T-helper 1 cell (primary cell): Measurements from ENCODE around the gene SACS.
"Not testable (repeated sequence)": the region's sequence is repeated elsewhere in the genome, so short reads cannot be mapped to it uniquely, and the experiment has no call there.

Experiments used
- DNase-seq, 5 donors: peaks; one replicate each; pipeline ENCODE4 v3.0.0-alpha.2; 2012 to 2020

SACS gene

GRCh38 chr13:23357349-23357748 is 76.2 kb downstream of the SACS start:
- DNase-seq, result no peak

- no peak for DNase-seq
These were observed 77.1 kb downstream of the SACS start for GRCh38 chr13:23356368-23356767.

- no peak for DNase-seq
These were observed 79.0 kb downstream of the SACS start for GRCh38 chr13:23354520-23354919.

DNA sequence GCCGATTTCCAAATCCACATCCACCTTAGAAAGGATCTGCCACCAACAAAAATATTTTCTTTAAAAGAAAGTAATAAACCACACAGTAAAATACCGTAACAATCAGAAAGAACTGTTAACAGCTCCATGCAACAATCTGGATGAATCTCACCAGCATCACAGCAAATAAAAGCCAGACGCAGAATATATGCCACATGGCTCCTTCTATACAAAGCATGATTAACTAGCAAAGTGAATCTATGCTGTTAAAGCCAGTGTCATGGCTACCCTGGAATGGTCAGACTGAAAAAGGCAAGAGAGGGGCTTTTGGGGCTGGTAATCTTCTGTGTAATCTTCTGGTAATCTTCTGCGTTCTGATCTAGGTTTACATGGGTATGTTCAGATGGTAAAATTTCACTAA is 81.3 kb downstream of the SACS start:
- DNase-seq, result no peak

DNA sequence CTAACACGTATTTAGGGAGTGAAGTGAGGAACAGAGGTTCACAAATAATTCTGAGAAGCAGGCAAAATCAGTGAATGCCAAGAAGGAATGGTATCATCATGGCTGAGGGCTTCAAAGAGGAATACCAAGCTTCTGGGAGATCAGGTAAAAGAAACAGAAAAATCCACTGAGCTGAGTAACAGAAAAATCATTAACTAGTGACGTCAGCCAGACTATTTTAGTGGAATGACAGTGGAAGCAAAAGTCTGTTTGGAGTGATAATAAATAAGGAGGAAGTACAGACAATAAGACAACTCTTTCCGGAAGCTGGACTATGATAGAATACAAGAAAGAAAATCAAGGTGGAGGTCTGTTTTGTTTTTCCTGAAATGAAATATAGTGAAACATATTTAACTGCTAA is 83.5 kb downstream of the SACS start:
- no peak for DNase-seq

- DNase-seq, result no peak
These were observed 84.2 kb downstream of the SACS start for GRCh38 chr13:23349161-23349897.

DNA sequence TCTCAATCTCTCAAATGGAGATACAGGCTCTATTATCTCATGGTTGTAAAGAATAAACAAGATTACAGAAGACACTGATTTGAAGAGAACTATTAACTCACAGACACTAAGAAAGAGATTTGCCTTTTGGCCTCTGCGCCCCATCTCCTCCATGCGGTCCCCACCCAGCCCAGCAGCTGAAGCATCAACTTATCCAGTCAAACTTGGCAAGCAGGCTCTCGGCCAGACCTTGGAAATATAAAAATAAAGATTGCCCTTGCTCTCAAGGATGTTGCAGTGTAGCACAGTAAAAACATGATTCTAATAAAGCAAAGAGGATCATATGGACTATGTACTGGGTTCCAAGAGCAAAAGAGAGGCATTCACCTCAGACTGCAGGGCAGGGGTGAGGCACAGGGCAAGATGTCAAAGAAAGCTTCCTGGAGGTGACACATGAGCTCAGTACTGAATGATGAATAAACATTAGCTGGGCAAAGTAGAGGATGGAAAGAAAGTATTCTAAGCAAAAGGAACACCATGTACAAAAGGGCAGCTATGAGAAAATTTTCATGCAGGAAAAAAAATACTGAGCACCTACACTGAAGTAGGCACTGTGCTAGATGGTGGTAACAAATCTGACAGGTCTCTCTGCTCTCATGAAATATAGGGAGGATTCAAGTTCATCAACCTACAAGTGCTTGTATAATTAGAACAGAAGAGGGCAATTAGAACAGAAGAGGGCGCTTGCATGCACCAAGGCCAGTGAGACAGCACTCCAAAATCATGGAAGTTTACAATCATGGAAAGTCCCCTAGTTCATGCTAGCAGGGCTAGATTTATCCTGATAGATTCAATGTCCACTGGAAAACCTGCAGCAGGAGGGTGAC is 85.0 kb downstream of the SACS start:
- no peak for DNase-seq

- DNase-seq, result no peak
These were observed 85.9 kb downstream of the SACS start for GRCh38 chr13:23347601-23348000.

DNA sequence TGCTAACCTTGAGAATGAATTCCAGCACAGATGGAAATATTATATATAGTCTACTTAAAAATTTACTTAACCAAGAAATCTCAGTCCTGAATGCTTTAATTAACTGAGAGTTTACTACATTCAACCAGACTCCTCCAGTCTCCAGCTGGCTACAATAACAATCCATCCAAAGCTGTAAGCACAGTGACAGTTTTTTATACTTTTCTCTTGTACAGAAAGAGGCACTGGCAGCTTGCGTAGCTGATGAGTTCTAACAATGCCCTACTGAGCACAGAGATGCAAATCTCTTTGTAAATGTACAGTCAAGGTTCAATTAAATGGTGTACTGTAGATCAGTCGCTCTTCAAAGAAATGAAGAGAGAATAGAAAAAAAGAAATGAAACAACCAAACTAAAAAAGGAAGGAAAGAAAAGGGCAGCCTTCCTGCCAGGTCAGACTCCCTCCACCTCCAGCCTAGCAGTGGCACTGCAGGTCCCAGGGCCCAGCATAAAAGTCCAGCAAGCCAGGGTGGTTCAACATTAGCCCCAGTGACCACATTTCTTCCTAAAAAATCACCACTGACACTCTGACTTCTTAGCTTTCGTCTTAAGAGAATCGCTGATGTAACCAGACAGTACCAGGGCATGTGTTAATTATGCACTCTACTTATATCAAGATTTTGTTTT is 88.4 kb downstream of the SACS start:
- no peak for DNase-seq

- DNase-seq, result no peak
These were observed 94.3 kb downstream of the SACS start for GRCh38 chr13:23339225-23339624.

GRCh38 chr13:23330356-23330755 is 103.1 kb downstream of the SACS start:
- DNase-seq, result no peak

- no peak for DNase-seq
These were observed 108.3 kb downstream of the SACS start for GRCh38 chr13:23325191-23325590.

DNA sequence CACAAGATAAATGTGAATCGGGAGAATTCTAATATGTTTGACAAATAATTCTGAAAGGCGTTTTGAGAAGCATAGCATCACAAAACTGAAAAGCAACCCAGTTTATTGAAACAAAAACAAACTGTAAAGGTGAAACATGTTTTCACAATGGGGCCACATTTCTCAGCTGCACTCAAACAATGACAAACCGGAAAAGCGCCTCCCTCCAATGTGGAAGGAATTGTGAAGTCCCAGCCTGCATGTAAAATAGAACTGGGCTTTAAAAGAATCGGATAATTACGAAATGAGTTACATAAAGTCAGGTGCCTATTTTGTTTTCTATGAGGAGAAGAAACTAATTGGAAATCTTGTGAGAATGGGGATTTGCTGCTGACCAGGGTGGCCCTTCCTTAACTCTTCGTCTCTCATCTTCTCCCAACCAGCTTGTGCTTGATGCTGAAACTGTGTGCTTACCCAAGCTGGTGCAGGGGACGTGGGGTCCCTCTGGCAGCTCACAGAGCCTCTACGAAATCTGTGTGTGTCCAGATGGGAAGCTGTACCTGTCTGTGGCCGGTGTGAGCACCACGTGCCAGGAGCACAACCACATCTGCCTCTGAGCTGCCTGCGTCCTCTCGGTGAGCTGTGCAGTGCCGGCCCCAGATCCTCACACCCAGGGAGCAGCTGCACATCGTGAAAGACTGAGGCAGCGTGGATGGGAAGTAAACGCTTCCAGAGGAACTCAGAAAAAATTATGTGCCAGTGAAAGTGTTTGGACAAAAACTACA is 109.4 kb downstream of the SACS start:
- no peak for DNase-seq

DNA sequence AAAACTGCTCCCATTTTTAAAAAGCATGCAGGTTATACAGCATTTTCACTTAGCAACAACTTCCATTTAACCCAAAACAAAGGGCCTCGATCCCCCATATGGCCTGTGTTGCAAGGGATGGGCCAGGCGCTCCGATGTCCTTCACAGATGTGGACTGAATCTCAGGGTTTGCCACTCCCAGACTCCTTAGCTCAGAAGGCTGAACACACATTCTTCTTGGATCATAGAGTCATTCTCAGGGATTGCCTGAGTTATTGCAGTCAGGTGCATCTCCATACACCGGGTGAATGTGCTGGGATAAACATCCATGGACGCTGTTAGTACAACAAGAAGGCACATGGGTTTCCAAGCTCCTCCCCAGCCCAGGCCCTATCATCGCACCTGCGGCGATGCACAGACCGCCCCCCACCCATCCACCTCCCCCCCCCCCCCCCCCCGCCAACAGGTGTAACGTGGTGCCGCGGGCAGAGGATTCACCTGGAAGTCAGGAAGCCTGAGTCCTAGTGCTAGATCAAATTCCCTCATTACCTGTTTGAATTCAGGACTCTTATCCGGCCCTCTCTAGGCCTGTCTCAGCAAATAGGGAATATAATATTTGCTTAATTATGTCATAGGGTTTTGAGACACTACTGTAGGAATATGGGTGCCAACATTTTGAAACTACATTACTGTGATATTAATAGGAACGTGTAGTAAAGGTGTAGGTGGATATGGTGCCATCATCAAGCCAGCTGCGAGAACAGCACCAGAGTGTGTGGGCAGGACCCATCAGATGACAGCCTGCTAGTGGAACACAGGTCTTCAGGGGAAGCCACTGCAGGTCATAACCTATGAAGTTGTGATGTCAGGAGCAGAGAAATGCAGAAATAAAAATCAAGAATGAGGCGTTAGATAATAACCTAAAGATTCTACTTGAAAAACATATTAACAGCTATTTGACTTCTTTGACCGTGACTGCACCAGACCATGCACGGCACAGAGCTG is 110.9 kb downstream of the SACS start:
- DNase-seq, result no peak

DNA sequence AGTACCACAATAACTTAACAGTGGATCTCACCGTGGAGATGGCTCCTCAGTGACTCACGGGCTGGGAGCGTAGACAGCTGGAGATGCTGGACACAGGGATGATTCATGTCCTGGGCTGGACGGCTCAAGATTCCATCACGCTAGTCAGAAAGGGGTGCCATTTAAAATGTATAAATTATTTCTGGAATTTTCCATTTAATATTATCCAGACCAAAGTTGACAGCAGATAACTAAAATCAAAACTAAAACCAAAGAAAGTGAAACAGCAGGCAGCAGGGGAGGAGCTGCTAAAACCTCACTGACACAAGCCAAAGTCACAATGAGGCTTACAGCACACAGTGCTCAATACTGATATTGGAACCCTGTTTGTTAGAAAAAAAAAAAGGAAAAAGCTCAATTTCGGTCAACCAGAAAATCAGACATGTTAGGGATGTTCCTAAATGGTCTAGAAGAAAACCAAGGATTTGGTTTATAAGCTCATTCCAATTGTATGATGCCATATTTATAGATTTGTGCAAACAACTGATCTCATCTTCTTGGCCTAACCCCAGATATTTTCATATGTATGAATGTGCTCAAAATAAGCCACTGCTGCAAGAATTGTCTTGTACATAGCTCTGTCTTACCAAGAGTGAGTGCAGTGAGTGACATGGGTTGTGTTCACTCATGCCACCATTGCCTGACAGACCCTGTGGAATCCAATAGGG is 111.8 kb downstream of the SACS start:
- peak in 1 of 5 donors; percentile 28 for DNase-seq

GRCh38 chr13:23320926-23321534 is 112.5 kb downstream of the SACS start:
- DNase-seq, result no peak

- DNase-seq, result no peak
These were observed 113.6 kb downstream of the SACS start for GRCh38 chr13:23319883-23320224.

- DNase-seq, result not testable (repeated sequence)
These were observed 118.7 kb downstream of the SACS start for GRCh38 chr13:23314837-23315236.

DNA sequence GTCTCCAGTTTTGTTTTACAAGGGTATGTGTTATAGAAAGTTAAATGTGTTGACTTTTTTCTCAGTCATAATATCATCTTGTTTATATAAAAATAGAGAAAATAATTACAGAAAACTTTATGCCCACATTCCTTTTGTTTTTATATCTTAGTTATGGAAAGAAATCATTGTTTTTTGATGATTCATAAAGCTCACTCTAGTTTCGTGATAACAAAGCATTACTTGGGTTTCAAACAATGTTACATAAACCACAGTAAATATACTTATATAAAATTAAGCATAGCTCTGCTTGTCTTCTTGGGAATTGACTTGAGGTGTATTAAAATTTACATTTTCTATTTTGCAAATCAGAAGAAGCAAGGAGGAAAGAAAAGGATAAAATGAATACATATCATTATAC is 140.9 kb downstream of the SACS start:
- DNase-seq, result no peak

GRCh38 chr13:23289917-23290357 is 143.6 kb downstream of the SACS start:
- no peak for DNase-seq
